IMR-90 (cell line): Measurements from ENCODE around the gene SELENBP1. TPM values are rescaled to one million over a fixed set of nuclear protein-coding genes. Genes with fewer than 3 reads are reported as not detected.

Experiments
- ATAC-seq: fragments of 200-7000 bp; cut with Tn5 transposase; 2 replicates; pipeline ENCODE4 v1.9.1; 2020; ENCODE audit warnings: low read depth, mild to moderate bottlenecking, moderate library complexity
- BruUV-seq: library from RNA; stranded (reverse); fragments of 400-500 nt; replicated peaks from 2 replicates; lab custom pipeline; 2021; lab: Mats Ljungman, UMichigan
- CTCF ChIA-PET: fragments of 300-600 bp; formaldehyde crosslinking; extraction: SDS; loops from one replicate; lab custom pipeline; 2021; ENCODE audit warnings: antibody characterized with exemption; lab: Yijun Ruan, JAX
- POLR2A ChIA-PET: fragments of 300-600 bp; sonication (Branson Sonifier 250); formaldehyde crosslinking; loops from one replicate; lab custom pipeline; 2022; ENCODE audit warnings: antibody characterized with exemption; ENCODE audit not compliant: unreplicated experiment; lab: Charles Lee
- DNase-seq: peaks from one replicate; pipeline ENCODE4 v3.0.0; 2013
- H2AFZ ChIP-seq: replicated peaks from 2 replicates; pipeline ENCODE3; 2013; ENCODE audit warnings: low read length, mild to moderate bottlenecking; ENCODE audit not compliant: poor library complexity
- H2AK5ac ChIP-seq: 2 replicates; pipeline ENCODE4 v1.6.1; 2013; ENCODE audit warnings: low read depth, low read length, inconsistent platforms
- H2AK9ac ChIP-seq: replicated peaks from 2 replicates; pipeline ENCODE3; 2013; ENCODE audit warnings: mild to moderate bottlenecking, low read depth, low read length, moderate library complexity; ENCODE audit not compliant: poor library complexity
- H2BK120ac ChIP-seq: 2 replicates; pipeline ENCODE4 v1.6.1; 2013; ENCODE audit warnings: low read depth, low read length, inconsistent platforms
- H2BK15ac ChIP-seq: 3 replicates; pipeline ENCODE4 v1.6.1; 2013; ENCODE audit warnings: low read depth, low read length, inconsistent platforms
- H2BK20ac ChIP-seq: 2 replicates; pipeline ENCODE4 v1.6.1; 2013; ENCODE audit warnings: low read depth, mild to moderate bottlenecking, inconsistent platforms, low read length, moderate library complexity
- H2BK5ac ChIP-seq: 2 replicates; pipeline ENCODE4 v1.6.1; 2013; ENCODE audit warnings: mild to moderate bottlenecking, low read depth, low read length, inconsistent platforms; ENCODE audit not compliant: poor library complexity, severe bottlenecking
- H3K14ac ChIP-seq: replicated peaks from 2 replicates; pipeline ENCODE4 v1.6.1; 2013; ENCODE audit warnings: low read depth, low read length, inconsistent platforms
- H3K18ac ChIP-seq: 2 replicates; pipeline ENCODE4 v1.6.1; 2013; ENCODE audit warnings: low read depth, low read length, control low read depth
- H3K23ac ChIP-seq: 2 replicates; pipeline ENCODE4 v1.6.1; 2013; ENCODE audit warnings: low read depth, low read length, inconsistent platforms
- H3K27ac ChIP-seq: 2 replicates; pipeline ENCODE4 v1.5.1; 2013; ENCODE audit warnings: mild to moderate bottlenecking, control low read depth, low read length; ENCODE audit not compliant: insufficient read depth
- H3K27me3 ChIP-seq: 2 replicates; pipeline ENCODE4 v1.6.1; 2013; ENCODE audit warnings: low read length; ENCODE audit not compliant: control insufficient read depth, insufficient read depth
- H3K36me3 ChIP-seq: 2 replicates; pipeline ENCODE4 v1.6.1; 2013; ENCODE audit warnings: low read length, mixed read lengths; ENCODE audit not compliant: control insufficient read depth, insufficient read depth
- H3K4ac ChIP-seq: 2 replicates; pipeline ENCODE4 v1.6.1; 2013; ENCODE audit warnings: low read depth, low read length, inconsistent platforms
- H3K4me1 ChIP-seq: 2 replicates; pipeline ENCODE4 v1.6.1; 2013; ENCODE audit warnings: low read length, mixed read lengths; ENCODE audit not compliant: control insufficient read depth, insufficient read depth
- H3K4me2 ChIP-seq: 2 replicates; pipeline ENCODE4 v1.6.1; 2013; ENCODE audit warnings: low read depth, mild to moderate bottlenecking, control low read depth, low read length, moderate library complexity
- H3K4me3 ChIP-seq: 2 replicates; pipeline ENCODE4 v1.5.1; 2013; ENCODE audit warnings: low read depth, mild to moderate bottlenecking, control low read depth, low read length, moderate library complexity; ENCODE audit not compliant: insufficient read depth
- H3K56ac ChIP-seq: 2 replicates; pipeline ENCODE4 v1.6.1; 2013; ENCODE audit warnings: low read length, inconsistent platforms; ENCODE audit not compliant: insufficient read depth; ENCODE audit errors: extremely low read depth
- H3K79me1 ChIP-seq, 2 experiments: 2 replicates each; pipeline ENCODE4 v1.6.1; 2013; ENCODE audit warnings: low read length in 2 of 2, inconsistent platforms in 1 of 2, low read depth in 1 of 2
- H3K9ac ChIP-seq: 2 replicates; pipeline ENCODE4 v1.6.1; 2013; ENCODE audit warnings: low read depth, low read length, control low read depth
- H3K9me1 ChIP-seq: 2 replicates; pipeline ENCODE4 v1.6.1; 2013; ENCODE audit warnings: low read length, inconsistent platforms; ENCODE audit not compliant: insufficient read depth
- H3K9me3 ChIP-seq: 2 replicates; pipeline ENCODE4 v1.6.1; 2013; ENCODE audit warnings: low read length; ENCODE audit not compliant: control insufficient read depth, insufficient read depth
- H4K20me1 ChIP-seq: 2 replicates; pipeline ENCODE4 v1.6.1; 2013; ENCODE audit warnings: low read length, inconsistent platforms; ENCODE audit not compliant: insufficient read depth
- H4K5ac ChIP-seq: 2 replicates; pipeline ENCODE4 v1.6.1; 2013; ENCODE audit warnings: mild to moderate bottlenecking, low read depth, low read length, control low read depth
- H4K8ac ChIP-seq, 2 experiments: 2 replicates each; pipeline ENCODE4 v1.6.1; 2013; ENCODE audit warnings: low read depth in 2 of 2, low read length in 2 of 2, control low read depth in 1 of 2, inconsistent platforms in 1 of 2
- H4K91ac ChIP-seq: 2 replicates; pipeline ENCODE4 v1.6.1; 2013; ENCODE audit warnings: low read depth, low read length, inconsistent platforms; ENCODE audit not compliant: insufficient read depth
- MAFK ChIP-seq: IDR thresholded peaks from 2 replicates; pipeline ENCODE4 v1.6.1; 2012; ENCODE audit warnings: low read depth, low read length, improper control_type of control experiment
- WGBS, 2 experiments: methylation state at CpG; one replicate each; pipeline versions ENCODE4 v1.1.5 to v1.1.7; 2013; ENCODE audit warnings: missing lambda C conversion rate in 2 of 2; ENCODE audit not compliant: insufficient read length in 1 of 2; ENCODE audit errors: extremely low coverage in 2 of 2; 5-methylcytosine and 5-hydroxymethylcytosine counted together
- dilution Hi-C: fragments of 300-500 bp; cut with HindIII; formaldehyde crosslinking; loops from one replicate; pipeline ENCODE4 v1.14.3; 2018; ENCODE audit warnings: low sequenced_read_pairs; ENCODE audit not compliant: unreplicated experiment
- in situ Hi-C: fragments of 300-500 bp; cut with MboI; formaldehyde crosslinking; loops from 3 replicates; pipeline ENCODE4 v1.14.3; 2019; ENCODE audit warnings: low sequenced_read_pairs, inconsistent platforms, mixed read lengths
- intact Hi-C: fragments of 100-400 bp; cut with micrococcal nuclease; formaldehyde crosslinking; loops from 2 replicates; pipeline ENCODE4 v1.10.0; 2022
- polyA plus RNA-seq, 3 experiments: library from polyadenylated mRNA; depleted of rRNA; stranded (reverse); fragments of >200 nt; gene quantifications; 2 replicates each; pipeline ENCODE4 v1.2.3, GENCODE V29; 2012; ENCODE audit warnings: low replicate concordance in 1 of 3
- total RNA-seq: library from RNA; depleted of rRNA; stranded (reverse); fragments of >200 nt; gene quantifications from 2 replicates; pipeline ENCODE4 v1.2.3, GENCODE V29; 2012

The SELENBP1 gene
- total and polyA plus RNA-seq, 2 of the 4 experiments (the other 2 are of a cell fraction) = 21.3 to 56.9 TPM

GRCh38 chr1:151411884-151412283 is 39.4 kb upstream of the SELENBP1 start:
- TF ChIP-seq MAFK = no peak
- Histone ChIP-seq H2BK5ac (no peak overlapping the region), H3K79me1 (peaks cover 9 to 28% of the 10 kb centered on the region in 2 experiments), H3K4me2 (no peak overlapping the region), H2AK9ac (no peak overlapping the region), H3K27me3 (no peaks in the 10 kb centered on the region), H3K14ac (no peak overlapping the region), H2BK15ac (no peak overlapping the region), H3K4me1 (peaks cover 3% of the 10 kb centered on the region; the same call in 1 of the 2 replicates), H2AK5ac (no peak overlapping the region), H3K56ac (no peak overlapping the region), H4K91ac (no peak overlapping the region), H2BK20ac (no peak overlapping the region), H2BK120ac (no peak overlapping the region), H4K20me1 (peaks cover 10% of the 10 kb centered on the region), H4K8ac (no peak overlapping the region), H3K18ac (no peak overlapping the region), H3K23ac (no peak overlapping the region), H3K9me1 (peaks cover 5% of the 10 kb centered on the region; the same call in 1 of the 2 replicates), H3K4ac (no peak overlapping the region), H3K9me3 (no peaks in the 10 kb centered on the region), H3K4me3 (no peak overlapping the region), H3K27ac (no peak overlapping the region), H3K36me3 (peaks cover 44% of the 10 kb centered on the region), H2AFZ (no peak overlapping the region), H4K5ac (no peak overlapping the region), H3K9ac (no peak overlapping the region)
- no CpG with 5 or more reads among the region's 2 CpGs for WGBS, 2 experiments
- DNase-seq (no peak), ATAC-seq (no peak)
- ChIA-PET POLR2A (interaction anchor here (0.6 kb wide), 1 partner anchor 10 kb away, joined by 3 read pairs; no protein-coding TSS in a partner anchor), CTCF (no interaction called here)
- BruUV-seq = no TSS peak
- intact Hi-C loops = no loop called here
- in situ Hi-C loops = no loop called here
- dilution Hi-C loops = no loop called here
